ENCODE results near the gene ADCY5.

GRCh38 chr3:123299581-123299980 lies 149.3 kb downstream of the ADCY5 start:
- no peak for TF ChIP-seq CTCF (IDR thresholded peaks at IDR 0.05)
- TF ChIP-seq EZH2 (IDR thresholded peaks at IDR 0.05; ENCODE audit: borderline replicate concordance, insufficient read depth, low read depth, low read length, poor library complexity, severe bottlenecking): no peak
